ENCODE results near the gene DPP6.

GRCh38 chr7:154505362-154505761, 453.2 kb downstream of the DPP6 start:
- TF ChIP-seq POLR2A (IDR thresholded peaks at IDR 0.05; ENCODE audit: low read depth, low read length): no peak
- TF ChIP-seq POU2F2 (IDR thresholded peaks at IDR 0.05; ENCODE audit: low read depth, low read length): no peak
